Left renal pelvis (tissue), 4 donors: ENCODE results near the gene HAUS1. TPM values are rescaled to one million over a fixed set of nuclear protein-coding genes. Genes with fewer than 3 reads are reported as not detected.
A peak's percentile ranks its signal among the peaks of the same experiment; 100 is the strongest.

Experiments used
- DNase-seq, 4 donors: peaks; one replicate each; pipeline ENCODE4 v3.0.0-alpha.2; 2013; ENCODE audit warnings: low read depth in 4 of 4, low spot score in 3 of 4
- polyA plus RNA-seq, 4 donors: library from polyadenylated mRNA; unstranded; fragments of 120-200 nt; gene quantifications; one replicate each; pipeline ENCODE4 v1.2.1, GENCODE V29; 2013; ENCODE audit not compliant: insufficient read length in 4 of 4

Gene HAUS1, protein sequence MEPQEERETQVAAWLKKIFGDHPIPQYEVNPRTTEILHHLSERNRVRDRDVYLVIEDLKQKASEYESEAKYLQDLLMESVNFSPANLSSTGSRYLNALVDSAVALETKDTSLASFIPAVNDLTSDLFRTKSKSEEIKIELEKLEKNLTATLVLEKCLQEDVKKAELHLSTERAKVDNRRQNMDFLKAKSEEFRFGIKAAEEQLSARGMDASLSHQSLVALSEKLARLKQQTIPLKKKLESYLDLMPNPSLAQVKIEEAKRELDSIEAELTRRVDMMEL
- polyA plus RNA-seq = 10 to 100 TPM; 41.2 to 61.6 (median 49.3) TPM

DNA sequence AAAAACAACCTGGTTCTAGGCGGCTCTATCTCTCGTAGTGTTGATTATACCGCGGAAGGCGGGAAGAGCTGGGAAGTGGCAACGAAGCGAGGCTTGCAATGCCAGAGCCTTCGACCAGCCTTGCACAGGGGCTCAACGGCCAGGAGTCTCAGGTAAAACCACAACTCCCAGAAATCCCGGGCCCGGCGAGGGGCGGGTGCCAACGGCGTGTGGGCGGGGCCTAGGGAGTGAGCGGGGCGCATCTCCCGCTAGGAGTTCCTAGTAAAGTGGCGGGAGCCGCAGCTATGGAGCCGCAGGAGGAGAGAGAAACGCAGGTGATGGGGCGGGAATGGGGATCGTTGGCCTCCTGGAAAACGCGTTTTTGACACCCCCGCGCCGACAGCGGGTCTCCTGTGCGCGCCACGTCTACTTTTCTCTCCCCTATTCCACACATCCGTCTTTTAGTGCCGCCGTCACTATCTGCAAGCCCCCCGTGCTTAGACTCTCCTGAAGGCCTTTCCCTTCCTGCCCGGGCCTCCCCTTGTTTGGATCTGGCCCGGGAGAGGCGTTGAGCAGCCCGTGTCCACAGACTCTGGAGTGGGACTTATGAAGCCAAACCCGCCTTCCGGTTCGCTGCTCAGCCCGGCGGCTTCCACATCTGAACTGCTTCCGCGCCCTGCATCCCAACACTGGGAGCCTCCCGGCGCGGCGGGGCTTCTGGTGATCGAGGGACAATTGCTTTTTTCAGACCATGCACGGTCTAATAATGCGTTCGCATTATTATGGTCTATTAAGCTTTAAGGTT lies at the start of gene HAUS1:
HAUS1 (plus strand) TSS at position 258 of the 784 bp plus-strand sequence; CDS start at position 285, 27 bp downstream.
- peak in 3 of 4 donors; percentile 77 to 85 (median 78) for DNase-seq

DNA sequence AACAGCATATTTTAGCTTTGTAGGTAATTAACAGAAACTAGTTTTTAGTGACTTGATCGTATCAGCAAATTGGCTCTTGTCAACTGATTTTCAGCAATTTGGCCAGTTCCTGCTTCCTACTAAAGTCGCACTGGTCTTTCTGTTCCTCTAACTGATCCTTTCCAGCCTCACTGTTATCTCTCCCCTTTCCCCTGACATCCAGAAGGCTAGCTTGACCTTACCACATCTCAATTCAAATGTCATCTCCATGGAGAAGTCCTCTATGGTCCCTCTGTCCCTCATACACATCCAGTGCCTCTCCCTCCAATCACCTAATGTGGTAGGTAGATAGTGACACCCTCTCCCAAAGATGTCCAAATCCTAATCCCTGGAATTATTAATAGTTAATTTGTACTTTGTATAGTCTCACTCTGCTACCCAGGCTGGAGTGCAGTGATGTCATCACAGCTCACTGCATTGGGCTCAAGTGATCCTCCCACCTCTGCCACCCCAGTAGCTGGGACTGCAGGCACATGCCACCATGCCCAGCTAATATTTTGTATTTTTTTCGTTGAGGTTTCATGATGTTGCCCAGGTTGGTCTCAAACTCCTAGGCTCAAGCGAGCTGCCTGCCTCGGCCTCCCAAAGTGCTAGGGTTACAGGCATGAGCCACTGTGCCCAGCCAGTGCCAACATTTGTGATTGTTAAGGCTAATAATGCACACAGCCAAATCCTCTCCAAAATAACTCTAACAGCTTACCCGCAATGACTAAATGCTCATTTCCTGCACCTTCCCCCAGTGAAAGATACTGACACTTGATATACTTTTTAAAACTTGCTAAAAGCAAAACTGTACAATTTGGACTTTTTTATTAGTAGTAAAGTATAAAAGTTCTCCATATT lies 49.0 kb upstream of the HAUS1 start:
- no peak for DNase-seq

DNA sequence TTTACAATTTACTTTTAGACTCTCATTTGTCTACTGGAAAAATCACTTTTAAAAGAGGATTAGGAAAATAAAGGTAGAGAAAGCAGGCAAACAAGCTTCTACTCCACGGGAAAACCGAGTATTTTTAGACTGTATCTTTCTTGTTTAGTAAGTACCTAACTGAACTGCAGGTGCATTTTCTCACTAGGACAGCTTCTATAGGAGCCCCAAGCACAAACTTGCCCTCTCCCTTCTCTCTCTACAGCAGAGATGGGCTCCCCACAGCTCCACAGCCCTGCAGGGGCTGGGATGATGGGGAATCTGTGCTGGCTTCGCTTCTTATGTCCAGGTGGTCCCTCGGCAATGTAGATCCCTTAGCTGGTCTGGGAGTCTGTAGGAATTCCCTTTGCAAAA lies 48.4 kb upstream of the HAUS1 start:
- DNase-seq = no peak

DNA sequence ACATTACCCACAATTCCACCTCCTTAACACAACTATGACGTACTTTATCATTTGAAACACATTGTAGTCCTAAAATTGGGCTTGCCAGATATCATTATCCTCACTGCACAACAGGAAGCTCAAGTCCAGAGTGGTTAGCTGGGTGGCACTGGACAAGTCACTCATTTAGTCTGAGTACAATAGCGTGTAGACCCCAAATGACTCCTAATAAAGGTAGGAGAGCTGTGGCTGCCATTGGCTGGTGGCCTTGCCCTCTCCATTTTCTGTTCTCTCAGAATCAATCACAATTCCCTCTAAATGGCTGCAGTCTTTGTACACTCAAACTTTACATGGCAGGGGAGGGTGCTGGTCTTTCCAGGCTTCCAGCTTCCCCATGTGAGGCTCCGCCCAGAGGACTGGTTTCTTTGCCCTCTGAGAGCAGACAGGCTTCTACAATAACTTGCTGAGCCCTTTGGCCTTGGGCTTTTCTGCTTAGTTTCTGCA lies 43.8 kb upstream of the HAUS1 start:
- DNase-seq = no peak

DNA sequence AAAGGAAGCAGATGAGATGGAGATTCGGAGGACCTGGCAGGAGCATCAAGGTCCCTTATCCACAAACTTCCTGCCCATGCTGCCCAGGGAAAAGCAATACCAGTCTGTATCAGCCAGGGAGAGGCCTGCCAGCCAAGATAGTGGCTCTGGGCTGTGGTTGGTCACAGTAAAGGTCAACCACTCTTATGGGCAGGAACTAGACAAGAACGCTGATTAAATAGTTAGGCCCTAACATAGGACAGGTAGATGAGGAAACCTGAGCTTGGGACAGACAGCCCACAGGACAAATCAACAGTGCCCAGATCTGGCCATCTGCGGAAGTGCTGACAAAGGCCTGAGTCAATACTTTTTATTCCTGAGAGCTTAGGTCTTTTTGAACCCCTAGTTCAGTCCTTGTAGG lies 42.8 kb upstream of the HAUS1 start:
- DNase-seq = no peak

DNA sequence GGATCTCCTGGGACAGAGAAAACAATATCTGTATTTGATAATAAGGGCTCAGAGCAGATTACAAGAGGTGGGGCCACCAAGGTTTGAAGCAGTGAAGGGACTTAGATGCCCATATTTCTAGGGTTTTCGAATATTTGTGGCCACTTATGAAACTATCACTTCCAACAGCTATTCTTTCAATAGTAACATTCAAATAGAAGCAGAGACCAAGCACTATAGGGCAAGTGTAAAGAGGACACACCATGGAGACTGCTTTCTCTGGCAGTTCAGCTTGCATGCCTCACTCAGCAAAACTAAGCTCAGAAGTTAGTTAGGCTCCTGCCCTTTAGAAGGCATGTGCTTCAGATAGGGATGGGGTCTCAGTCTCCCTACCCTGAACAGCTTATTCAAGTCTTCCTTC lies 42.4 kb upstream of the HAUS1 start:
- no peak for DNase-seq

DNA sequence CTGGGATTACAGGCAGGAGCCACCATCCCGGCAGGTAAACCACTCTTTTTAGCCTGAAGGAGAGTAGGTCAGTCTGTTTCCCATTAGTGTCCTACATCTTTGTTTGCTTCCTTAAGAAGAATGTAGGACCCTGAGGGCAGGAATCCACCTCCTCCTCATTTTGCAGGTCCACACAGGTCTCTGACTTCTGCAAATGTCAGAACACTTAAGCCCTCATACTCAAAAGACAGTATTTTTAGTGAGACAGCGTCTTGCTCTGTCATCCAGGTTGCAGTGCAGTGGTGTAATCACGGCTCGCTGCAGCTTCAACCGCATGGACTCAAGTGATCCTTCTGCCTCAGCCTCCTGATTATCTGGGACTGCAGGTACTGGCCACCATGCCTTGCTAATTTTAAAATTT lies 41.4 kb upstream of the HAUS1 start:
- no peak for DNase-seq

DNA sequence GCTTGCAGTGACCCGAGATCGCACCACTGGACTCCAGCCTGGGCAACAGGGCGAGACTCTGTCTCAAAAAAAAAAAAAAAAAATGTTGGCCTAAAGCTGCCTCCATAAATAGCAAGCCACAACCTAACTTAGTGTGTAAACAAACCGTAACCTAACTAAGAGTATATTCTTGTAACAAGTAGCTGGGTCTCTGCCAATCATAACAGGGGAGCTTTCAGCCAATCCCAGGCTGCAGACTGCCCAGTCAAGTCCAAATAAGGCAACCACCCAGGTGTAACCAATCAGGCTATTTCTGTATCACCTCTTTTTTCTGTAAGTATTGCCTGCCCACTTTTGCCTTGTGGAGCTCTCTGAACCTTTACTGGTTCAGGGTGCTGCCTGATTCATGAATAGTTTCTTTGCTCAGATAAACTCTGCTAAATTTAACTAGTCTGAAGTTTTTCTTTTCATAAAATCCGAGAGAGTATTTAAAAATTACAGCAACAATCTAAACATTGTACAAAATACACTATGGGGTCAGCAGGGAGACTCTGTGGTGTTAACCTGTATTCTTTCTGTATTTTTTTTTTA lies 36.7 kb upstream of the HAUS1 start:
- DNase-seq = no peak

DNA sequence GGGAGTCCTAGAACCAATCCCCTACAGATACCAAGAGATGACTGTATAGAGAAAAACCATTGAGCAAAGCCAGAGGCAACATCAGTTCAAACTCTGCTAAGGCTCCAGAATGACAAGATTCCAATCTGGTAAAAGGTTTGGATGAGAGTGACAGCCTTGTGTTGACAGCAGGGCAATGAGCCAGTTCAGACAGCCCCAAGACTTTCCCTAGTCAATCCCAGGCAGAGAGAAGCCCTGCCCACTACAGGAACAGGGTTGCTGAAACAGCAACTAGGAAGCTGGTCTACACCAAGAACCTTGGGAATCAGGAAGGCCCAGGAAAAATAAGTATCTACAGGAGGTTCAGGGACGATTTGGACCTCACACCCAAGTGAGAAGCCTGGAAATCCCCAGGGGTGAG lies 35.4 kb upstream of the HAUS1 start:
- DNase-seq = no peak

DNA sequence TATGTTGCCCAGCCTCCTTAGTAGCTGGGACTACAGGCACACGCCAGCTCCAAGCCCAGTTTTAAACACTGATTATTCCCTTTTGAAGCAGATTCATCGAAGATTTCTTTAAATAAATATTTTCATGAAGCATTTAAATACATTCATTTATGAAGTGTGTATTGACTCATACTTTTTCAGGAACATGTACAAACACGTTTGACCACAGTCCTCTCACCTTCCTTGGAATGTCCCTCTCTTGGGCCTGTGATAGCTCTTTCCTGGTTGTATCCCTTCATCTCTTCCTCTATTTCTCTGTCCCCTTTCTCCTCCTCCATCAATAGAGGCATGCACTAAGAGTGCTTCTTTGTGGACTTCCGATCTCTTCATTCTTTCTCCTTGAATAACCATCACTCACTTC lies 34.7 kb upstream of the HAUS1 start:
- DNase-seq = no peak

DNA sequence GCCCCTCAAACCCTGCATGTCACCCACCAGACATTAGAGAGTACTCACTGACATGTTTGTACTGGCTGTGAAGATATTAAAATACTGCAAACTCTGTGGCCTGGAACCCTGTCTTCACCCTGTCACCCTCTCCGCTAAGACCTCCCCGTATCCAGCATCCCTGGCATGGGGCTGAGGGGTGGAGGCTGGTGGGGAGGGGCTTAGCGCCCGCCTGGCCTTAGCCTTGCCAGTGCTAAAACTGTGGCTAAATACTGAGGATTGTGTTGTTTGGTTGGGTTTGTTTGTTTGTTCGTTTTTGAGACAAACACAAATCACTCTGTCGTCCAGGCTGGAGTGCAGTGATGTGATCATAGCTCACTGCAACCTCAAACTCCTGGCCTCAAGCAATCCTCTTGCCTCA lies 34.0 kb upstream of the HAUS1 start:
- DNase-seq = no peak

DNA sequence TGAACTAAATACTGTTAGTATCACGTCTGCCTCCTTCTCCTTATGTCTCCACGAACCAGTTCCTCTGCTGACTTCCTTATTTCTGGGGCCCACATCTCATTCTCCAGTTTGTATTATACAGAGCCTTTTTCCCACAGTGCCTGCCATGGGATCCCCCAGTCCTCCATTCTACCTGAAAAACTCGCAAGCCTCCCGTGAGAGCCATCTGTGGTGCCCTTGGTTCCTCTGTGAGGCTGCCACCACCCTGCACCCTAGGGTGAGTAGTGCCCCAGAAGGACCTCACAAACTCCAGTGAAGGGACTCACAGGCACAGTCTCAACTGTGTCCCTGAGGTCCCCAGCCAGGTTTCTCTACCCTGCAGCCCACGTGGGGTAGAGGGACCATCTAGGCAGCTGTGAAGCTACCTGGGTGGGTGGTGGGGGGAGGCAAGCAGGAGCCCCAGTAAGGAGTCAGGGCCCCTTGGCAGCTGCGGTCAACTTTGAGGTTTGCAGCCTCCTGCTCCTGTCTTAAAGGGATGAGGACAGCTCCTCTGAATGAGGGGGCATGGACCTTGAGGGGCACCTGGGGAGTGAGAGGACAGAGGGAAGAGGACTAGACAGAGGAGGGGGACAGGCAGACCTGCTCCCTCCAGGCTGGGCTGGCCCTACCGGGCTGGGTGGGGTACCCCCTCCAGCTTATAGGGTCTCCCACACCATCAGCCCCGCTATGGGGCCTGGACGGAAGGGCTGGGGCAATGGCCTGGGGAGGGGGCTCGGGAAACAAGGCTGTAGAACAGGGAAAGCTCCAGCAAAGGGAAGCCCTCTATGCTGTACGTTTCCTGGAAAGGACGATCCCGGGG lies 33.2 kb upstream of the HAUS1 start:
- no peak for DNase-seq

DNA sequence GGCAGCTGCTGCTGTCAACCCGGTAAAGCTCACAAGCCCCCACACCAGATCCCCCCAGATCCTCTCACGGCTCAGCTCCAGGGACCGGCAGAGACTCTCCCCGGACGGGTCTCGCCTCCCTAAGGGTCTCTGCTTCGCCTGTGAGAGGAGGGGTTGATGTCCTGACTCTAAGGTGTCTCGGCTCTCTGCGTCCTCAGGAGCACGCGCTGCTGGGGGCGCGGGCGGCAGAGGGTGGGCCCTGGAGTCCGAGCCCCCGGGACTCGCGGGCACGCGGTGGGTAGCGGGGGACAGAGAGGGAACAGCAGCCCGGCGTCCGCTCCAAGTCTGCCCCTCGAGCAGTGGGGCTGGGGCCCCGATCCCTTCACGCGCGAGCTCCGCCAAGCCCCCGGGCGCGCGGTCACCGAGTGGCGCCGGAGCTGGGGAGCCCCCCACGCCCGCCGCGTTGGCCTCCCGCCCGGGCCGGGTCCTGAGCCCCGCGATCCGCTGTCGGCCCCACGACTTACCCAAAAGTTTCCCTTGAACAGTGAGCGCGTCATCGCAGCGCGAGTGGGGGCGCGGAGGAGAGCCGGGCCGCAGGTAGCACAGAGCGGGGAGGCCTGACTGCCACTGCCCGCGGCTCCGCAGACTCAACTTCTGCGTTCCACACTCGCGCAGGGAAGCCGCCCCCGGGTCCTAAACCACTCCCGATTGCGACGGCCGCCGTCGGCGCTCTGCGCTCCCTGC lies 32.4 kb upstream of the HAUS1 start, which contains the start of gene PSTPIP2:
PSTPIP2 (minus strand) TSS at position 608 of the 723 bp plus-strand sequence; CDS start at position 536, 72 bp downstream.
- DNase-seq = no peak

DNA sequence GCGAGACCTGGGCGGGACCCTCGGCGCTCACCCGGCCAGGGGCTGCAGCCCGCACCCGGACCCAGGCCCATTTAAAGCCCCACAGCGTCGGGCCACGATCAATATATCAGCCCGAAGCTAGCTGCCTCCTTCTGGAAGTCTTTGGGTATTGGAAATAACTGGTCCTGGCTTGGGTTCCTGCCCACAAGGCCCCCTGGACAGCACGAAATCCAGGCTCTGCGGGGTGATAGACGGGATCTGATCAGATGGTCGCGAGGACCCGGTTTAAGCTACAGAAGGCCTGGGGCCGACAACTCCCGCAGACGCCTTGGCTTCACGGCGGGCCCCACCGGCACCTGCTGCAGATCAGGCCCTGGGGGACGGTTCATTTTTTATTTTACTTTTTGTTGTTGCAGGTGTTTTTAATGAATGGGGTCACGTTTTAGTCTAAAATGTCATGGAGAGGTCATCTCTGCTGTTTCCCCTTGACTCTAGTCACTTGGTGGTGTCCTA lies 31.8 kb upstream of the HAUS1 start:
- no peak for DNase-seq

DNA sequence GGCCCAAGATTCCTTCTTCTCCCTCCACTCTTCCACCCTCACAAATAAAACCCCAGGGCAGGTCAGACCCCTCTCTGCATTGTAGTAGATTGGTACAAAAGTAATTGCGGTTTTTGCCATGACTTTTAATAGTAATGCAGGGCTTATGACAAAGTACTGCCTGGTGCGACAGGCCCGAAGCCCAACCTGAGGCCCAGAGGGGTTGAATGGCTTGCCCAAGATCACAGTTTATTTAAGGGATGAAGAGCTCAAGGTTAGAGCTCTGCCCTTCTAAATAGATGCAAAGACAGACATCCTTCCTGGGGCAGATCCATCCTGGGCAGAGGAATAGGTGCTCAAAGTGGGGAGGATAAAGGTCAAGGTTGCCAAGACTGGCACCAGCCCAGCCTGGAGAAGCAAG lies 31.2 kb upstream of the HAUS1 start:
- no peak for DNase-seq

DNA sequence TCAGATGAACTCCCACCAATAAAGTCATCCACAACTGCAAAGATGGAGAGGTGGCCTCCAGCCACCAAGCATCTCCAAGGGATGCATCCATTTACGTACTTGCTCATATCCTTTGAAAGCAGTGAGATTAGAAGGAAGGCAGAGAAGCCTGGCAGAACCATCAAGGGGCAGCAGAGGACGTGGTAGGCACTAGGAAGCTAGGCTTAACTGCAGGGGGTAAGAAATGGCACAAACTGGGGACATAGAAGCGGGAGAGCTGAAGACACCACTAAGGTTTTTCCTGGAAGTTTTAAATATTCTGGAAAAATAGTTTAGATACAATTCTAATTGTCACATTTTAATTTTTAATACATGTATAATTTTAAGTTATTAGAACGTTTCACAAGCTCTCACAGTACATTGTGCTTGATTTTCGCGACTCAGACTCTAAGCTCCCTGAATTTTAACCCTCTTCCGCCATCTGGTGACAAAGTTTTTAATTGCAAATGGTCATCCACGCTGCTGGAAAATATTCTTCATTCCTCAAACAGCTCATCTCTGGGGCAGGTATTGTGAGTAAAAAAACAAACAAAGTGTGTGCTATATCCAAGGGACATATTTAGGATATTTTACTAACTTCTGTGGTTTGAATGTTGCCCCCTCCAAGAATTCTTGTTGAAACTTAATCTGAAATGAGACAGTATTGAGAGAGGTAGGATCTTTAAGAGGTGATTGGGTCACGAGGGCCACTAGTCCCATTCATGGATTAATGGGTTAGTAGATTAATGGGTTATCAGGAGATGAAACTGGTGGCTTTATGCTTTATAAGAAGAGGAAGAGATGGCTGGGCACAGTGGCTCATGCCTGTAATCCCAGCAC lies 30.5 kb upstream of the HAUS1 start:
- DNase-seq = no peak

DNA sequence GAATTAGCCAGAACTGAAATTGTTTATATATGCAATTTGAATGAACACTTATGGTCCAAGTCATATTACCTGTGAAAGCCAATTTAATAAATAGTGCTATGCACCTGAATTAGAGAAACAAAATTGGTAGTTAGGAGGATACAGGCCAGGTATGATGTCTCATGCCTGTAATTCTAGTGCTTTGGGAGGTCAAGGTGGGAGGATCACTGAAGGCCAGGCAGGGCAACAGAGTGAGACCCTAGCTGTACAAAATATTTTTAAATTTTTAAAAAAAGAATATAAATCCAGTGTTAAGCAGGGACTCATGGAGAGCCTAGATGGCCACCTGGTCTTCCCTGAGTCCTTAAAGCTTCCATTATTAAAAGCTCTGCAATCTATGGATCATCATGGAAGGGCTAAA lies 24.8 kb upstream of the HAUS1 start:
- no peak for DNase-seq

DNA sequence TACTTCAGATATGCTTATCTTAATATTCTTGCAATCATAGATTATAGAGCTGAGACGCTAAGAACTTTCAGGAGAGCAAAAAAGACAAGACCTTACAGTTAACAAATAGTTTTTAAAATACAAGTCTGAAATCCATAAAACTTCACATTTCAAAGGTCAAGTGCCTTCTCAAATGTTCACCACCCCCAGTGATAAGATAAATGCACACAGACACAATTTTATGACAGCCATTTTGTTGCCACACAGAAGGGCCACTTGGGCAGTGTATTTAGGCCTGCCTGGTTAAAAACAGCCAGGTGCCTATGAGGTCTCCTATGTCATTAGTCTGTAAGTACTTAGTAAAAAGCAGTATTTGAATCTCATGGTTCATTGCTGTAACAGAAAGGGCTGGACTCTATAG lies 24.0 kb upstream of the HAUS1 start:
- DNase-seq = no peak
